Esophagus (tissue), 2 donors: Measurements from ENCODE around the gene FBH1. TPM values are rescaled to one million over a fixed set of nuclear protein-coding genes. Genes with fewer than 3 reads are reported as not detected.
"Not testable (repeated sequence)": the region's sequence is repeated elsewhere in the genome, so short reads cannot be mapped to it uniquely, and the experiment has no call there.

Source experiments
- H3K27ac ChIP-seq, 2 donors: one replicate each; pipeline ENCODE4 v1.5.1; 2013; ENCODE audit warnings: low read depth in 2 of 2, mild to moderate bottlenecking in 2 of 2, inconsistent platforms in 1 of 2, low read length in 1 of 2, moderate library complexity in 1 of 2
- H3K27me3 ChIP-seq, 2 donors: one replicate each; pipeline ENCODE4 v1.6.1; 2013; ENCODE audit warnings: low read length in 2 of 2, control low read depth in 1 of 2, mild to moderate bottlenecking in 1 of 2; ENCODE audit not compliant: insufficient read depth in 2 of 2, control insufficient read depth in 1 of 2
- H3K36me3 ChIP-seq, 2 donors: one replicate each; pipeline ENCODE4 v1.6.1; 2013; ENCODE audit warnings: low read length in 1 of 2; ENCODE audit not compliant: control insufficient read depth in 2 of 2, insufficient read depth in 2 of 2
- H3K4me1 ChIP-seq, 2 donors: one replicate each; pipeline ENCODE4 v1.6.1; 2013; ENCODE audit warnings: low read length in 1 of 2; ENCODE audit not compliant: control insufficient read depth in 2 of 2, insufficient read depth in 2 of 2
- H3K4me3 ChIP-seq, 2 donors: one replicate each; pipeline ENCODE4 v1.5.1; 2013; ENCODE audit warnings: low read length in 2 of 2, mild to moderate bottlenecking in 2 of 2, low read depth in 1 of 2, moderate library complexity in 1 of 2
- H3K9me3 ChIP-seq, 2 donors: one replicate each; pipeline ENCODE4 v1.6.1; 2013; ENCODE audit warnings: mild to moderate bottlenecking in 2 of 2, low read depth in 1 of 2, low read length in 1 of 2, moderate library complexity in 1 of 2; ENCODE audit not compliant: control insufficient read depth in 2 of 2, insufficient read depth in 1 of 2
- WGBS, 2 donors: extraction: QIAGEN DNeasy Blood & Tissue Kit; methylation state at CpG; one replicate each; pipeline ENCODE4 v1.1.7; 2013; 5-methylcytosine and 5-hydroxymethylcytosine counted together
- polyA plus RNA-seq, 2 donors: library from polyadenylated mRNA; stranded (reverse); fragments of 200-250 nt; gene quantifications; one replicate each; pipeline ENCODE4 v1.2.3, GENCODE V29; 2013
- donor health status: healthy with polysubstance abuse.
- donor health status: Bipolar disorder and iron deficiency.

The FBH1 gene
- polyA plus RNA-seq, 2 donors, result 25.4 to 34.4 TPM

- no peaks in the 10 kb centered on the region for H3K9me3 ChIP-seq
- H3K36me3 ChIP-seq, result peaks cover 5 to 32% of the 10 kb centered on the region in 2 donors
- H3K4me1 ChIP-seq, result no peaks in the 10 kb centered on the region
- H3K27ac ChIP-seq, result no peak overlapping the region
- H3K27me3 ChIP-seq, result no peaks in the 10 kb centered on the region
- WGBS, 2 donors, result 72 to 85% methylated on average over 5 of the region's 5 CpGs
- no peak overlapping the region for H3K4me3 ChIP-seq
These were observed 69.1 kb downstream of the FBH1 start for GRCh38 chr10:5959142-5959541.

GRCh38 chr10:5959581-5960069, 69.6 kb downstream of the FBH1 start:
- WGBS, 2 donors, result 93 to 98% methylated on average over 10 of the region's 10 CpGs
- no peak overlapping the region for H3K27ac ChIP-seq
- H3K27me3 ChIP-seq, result no peaks in the 10 kb centered on the region
- no peaks in the 10 kb centered on the region for H3K4me1 ChIP-seq
- no peaks in the 10 kb centered on the region for H3K9me3 ChIP-seq
- peaks cover 5 to 32% of the 10 kb centered on the region in 2 donors for H3K36me3 ChIP-seq
- no peak overlapping the region for H3K4me3 ChIP-seq

GRCh38 chr10:5960070-5960972, 70.3 kb downstream of the FBH1 start:
- Histone ChIP-seq H3K36me3 (peaks cover 5 to 33% of the 10 kb centered on the region in 2 donors), H3K27ac (no peak overlapping the region), H3K9me3 (no peaks in the 10 kb centered on the region), H3K4me3 (no peak overlapping the region), H3K27me3 (no peaks in the 10 kb centered on the region), H3K4me1 (no peaks in the 10 kb centered on the region)
- WGBS, 2 donors, result 90 to 93% methylated on average over 18 of the region's 18 CpGs

GRCh38 chr10:5960973-5961275, 70.9 kb downstream of the FBH1 start:
- 95 to 98% methylated on average over 10 of the region's 10 CpGs for WGBS, 2 donors
- peaks cover 5 to 31% of the 10 kb centered on the region in 2 donors for H3K36me3 ChIP-seq
- H3K4me3 ChIP-seq, H3K27ac ChIP-seq, H3K9me3 ChIP-seq, H3K27me3 ChIP-seq, H3K4me1 ChIP-seq: not testable (repeated sequence)

GRCh38 chr10:5961405-5962100, 71.5 kb downstream of the FBH1 start:
- H3K4me3 ChIP-seq, result no peak overlapping the region
- no peaks in the 10 kb centered on the region for H3K4me1 ChIP-seq
- H3K27me3 ChIP-seq, result no peaks in the 10 kb centered on the region
- no peak overlapping the region for H3K27ac ChIP-seq
- 92 to 93% methylated on average over 29 of the region's 29 CpGs for WGBS, 2 donors
- peaks cover 5 to 31% of the 10 kb centered on the region in 2 donors for H3K36me3 ChIP-seq
- H3K9me3 ChIP-seq, result no peaks in the 10 kb centered on the region

GRCh38 chr10:5962358-5962940, 72.4 kb downstream of the FBH1 start:
- 95 to 97% methylated on average over 10 of the region's 10 CpGs for WGBS, 2 donors
- not testable (repeated sequence) for H3K27ac ChIP-seq, H3K4me1 ChIP-seq, H3K9me3 ChIP-seq, H3K27me3 ChIP-seq, H3K4me3 ChIP-seq
- peaks cover 5 to 31% of the 10 kb centered on the region in 2 donors for H3K36me3 ChIP-seq

- no peak overlapping the region for H3K27ac ChIP-seq
- WGBS, 2 donors, result 91 to 92% methylated on average over 7 of the region's 7 CpGs
- H3K4me3 ChIP-seq, result no peak overlapping the region
- H3K4me1 ChIP-seq, result no peaks in the 10 kb centered on the region
- peaks cover 5 to 31% of the 10 kb centered on the region in 2 donors for H3K36me3 ChIP-seq
- no peaks in the 10 kb centered on the region for H3K9me3 ChIP-seq
- H3K27me3 ChIP-seq, result no peaks in the 10 kb centered on the region
These were observed 73.0 kb downstream of the FBH1 start for GRCh38 chr10:5963071-5963470.

GRCh38 chr10:5963591-5963990, 73.5 kb downstream of the FBH1 start:
- H3K36me3 ChIP-seq, result peaks cover 5 to 31% of the 10 kb centered on the region in 2 donors
- H3K4me3 ChIP-seq, result no peak overlapping the region
- WGBS, 2 donors, result 91 to 92% methylated on average over 10 of the region's 10 CpGs
- H3K27ac ChIP-seq, result no peak overlapping the region
- H3K4me1 ChIP-seq, result no peaks in the 10 kb centered on the region
- H3K27me3 ChIP-seq, result no peaks in the 10 kb centered on the region
- no peaks in the 10 kb centered on the region for H3K9me3 ChIP-seq

GRCh38 chr10:5964736-5965135, 74.7 kb downstream of the FBH1 start:
- Histone ChIP-seq H3K27ac (no peak overlapping the region), H3K36me3 (peaks cover 5 to 28% of the 10 kb centered on the region in 2 donors), H3K4me3 (no peak overlapping the region), H3K4me1 (no peaks in the 10 kb centered on the region), H3K27me3 (no peaks in the 10 kb centered on the region), H3K9me3 (no peaks in the 10 kb centered on the region)
- WGBS, 2 donors, result 92 to 94% methylated on average over 13 of the region's 13 CpGs
